HG03139 (cell line): ENCODE results near the gene LOXHD1.

ENCODE experiments used
- ATAC-seq: cut with Tn5 transposase; IDR thresholded peaks from one replicate; pipeline ENCODE4 v1.9.1; 2021; ENCODE audit not compliant: unreplicated experiment

The LOXHD1 gene

DNA sequence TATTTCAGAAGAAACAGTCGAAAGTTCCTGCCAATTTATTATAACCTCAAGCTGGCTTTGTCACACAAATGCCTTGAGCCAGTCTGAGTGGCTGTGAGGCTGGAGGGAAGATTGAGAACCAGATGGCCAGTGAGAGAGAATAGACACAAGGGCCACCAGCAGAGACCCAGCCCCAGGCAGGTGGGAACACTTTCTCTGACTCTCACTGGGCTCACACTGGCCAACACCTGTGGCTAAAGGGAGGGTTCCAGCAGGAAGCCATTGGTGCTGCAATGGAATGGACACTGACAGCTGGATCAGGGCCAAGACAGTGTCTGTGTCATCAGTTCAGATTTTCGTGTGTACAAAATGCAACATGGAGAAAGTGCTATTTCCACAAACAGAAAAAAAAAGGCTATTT lies 29.9 kb downstream of the LOXHD1 start:
- ATAC-seq: no peak

DNA sequence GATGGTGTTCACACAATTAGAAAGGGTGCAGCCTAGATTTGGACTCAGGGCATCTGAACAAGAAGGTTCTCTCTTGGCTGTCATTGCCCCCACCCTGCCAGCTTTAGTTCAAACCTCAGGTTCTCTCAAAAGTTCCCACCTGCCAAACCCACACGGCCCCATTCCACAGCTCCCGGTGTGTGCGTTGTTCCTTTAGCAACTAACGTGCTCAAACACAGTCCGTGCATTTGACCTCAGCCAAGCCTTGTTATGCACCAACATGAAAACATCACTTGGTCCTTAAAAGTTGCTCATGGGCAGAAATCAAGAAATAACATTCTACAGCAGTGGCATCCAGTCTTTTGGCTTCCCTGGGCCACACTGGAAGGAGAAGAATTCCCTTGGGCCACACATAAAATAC lies 32.0 kb downstream of the LOXHD1 start:
- no peak for ATAC-seq

DNA sequence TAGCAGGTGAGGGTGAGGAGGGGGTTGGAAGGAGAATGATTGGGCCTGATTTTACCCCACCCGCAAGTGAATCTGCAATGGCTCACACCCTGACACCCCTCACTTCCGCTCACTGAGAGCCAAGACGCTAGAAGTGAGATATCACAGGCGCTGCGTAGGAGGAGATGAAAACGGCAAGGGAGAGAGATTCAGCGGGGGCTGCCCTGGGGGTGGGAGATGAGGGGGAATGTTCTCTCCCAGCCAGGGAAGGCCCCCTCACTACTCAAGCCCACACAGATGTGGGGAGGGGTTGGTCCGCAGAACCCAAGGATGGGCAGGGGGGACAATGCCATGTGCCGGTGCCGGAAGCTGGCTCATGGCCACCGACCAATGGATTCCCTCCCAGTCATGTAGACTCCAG lies 32.9 kb downstream of the LOXHD1 start:
- ATAC-seq: no peak

DNA sequence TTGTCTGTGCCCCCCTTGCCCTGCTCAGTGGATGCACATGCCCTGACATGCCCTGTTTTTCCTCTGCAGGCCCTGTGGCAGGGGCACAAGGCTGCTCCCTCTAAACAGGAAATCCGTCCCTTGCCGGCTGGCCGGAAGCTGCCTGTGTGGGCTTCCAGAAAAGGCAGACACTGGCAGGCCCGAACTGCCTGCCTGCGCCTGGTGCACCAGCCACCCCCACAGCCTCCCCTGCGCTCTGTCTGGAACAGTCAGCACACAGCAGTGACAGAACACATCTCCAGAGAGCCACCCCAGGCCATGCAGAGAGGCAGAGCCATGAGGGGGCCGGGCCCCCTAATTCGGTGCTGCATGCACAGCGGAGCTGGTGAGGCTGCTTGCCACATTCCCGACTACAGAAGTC lies 33.5 kb downstream of the LOXHD1 start:
- no peak for ATAC-seq

DNA sequence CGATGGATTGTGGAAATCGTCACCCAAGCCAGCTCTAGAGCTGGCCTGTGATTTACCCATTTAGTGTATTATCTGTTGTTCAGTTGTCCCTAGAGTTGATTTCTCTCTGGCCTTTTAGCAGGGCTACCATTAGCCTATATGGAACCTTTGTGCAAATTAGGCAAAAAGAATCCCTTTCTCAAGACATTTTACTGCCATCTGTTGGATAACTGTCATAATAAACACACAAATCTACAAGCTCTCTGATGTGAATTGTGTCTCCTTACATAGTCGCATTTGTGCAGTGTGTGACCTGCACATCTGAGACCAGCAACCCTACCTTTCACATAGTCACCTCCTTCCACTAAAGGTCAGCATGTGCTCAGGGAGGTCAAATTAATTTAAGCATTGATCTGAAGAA lies 34.0 kb downstream of the LOXHD1 start:
- no peak for ATAC-seq

DNA sequence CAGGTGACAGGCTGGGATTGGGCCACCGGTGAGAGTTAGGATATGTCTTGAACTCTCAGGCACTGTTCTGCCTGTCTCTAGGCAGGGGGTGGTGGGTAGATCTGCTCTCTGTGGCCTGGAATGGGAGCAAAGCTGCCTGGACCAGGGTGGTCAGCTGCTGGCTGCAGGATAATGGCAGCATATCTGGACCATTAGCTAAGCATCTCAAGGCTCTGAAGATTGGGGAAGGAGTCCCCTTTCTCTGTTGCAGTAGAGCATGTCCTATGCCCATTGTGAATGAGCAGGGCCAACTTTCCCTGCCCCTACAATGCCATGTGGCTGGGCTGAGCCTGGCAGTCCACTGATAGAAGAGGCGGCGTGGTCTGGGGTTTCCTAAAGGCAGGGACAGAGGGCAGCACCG lies 34.6 kb downstream of the LOXHD1 start:
- no peak for ATAC-seq

DNA sequence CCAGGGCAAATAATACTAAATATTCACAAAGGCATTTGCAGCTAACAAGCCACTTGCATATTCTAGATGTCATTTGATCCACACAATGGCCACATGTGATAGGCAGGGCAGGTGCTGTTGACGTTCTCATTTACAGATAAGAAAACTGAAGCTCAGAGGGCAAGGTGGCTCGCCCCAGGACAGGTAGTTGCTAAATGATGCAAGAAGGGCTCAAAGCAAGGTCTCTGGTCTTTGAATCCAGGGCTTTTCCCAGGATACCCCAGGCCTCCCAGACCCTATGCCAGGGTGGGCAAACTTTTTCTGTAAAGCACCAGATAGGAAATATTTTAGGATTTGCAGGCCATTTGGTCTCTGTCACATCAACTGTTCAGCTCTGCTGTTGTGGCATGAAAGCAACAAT lies 35.1 kb downstream of the LOXHD1 start:
- no peak for ATAC-seq

DNA sequence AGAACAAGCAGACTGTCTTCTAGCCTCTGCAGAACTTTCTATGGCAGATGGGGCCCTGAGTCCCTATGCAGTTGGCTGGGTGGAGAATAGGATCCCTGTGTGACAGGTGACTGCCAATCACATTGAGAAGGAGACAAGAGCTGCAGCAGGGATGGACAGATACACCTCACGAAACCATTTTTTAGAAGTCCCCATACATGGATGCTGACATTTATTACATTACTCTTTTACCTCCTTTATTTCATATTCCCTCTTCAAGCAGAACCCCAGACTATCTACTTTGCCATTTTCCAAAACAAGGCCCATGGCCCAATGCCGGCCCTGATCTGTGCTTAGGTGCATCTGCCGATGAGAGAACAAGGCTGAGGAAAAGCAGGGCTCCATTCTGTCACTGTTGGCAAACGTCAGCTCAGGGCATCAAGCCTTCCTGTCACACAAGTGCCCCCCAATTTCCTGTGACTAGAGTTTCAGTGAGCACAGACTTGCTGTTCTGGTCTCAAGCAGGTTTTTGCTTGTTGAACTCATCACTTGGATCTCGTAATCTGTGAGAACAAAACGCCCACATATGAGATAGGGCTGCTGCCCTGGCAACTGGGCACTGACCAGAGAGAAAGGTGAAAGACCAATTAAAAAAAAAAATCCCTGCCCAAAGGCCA lies 35.8 kb downstream of the LOXHD1 start:
- no peak for ATAC-seq

DNA sequence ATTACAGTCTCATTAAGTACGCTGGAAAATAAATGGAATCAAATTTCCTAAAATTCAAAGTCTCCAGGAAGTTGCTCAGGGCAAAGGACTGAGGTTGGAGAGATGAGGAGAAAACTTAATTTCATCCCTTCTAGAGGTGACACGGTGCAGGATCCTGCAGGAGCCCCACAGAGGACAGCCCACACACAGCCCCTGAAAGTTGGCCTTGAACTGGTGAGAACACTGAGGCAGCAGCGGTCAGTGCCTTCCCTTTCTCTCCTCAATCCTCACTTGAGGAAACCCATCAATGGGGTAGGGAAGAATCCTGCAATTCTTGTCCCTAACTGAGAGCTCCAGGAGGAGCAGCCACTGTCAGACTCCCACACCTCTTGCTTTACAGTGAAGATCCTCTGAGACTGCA lies 37.5 kb downstream of the LOXHD1 start:
- no peak for ATAC-seq

DNA sequence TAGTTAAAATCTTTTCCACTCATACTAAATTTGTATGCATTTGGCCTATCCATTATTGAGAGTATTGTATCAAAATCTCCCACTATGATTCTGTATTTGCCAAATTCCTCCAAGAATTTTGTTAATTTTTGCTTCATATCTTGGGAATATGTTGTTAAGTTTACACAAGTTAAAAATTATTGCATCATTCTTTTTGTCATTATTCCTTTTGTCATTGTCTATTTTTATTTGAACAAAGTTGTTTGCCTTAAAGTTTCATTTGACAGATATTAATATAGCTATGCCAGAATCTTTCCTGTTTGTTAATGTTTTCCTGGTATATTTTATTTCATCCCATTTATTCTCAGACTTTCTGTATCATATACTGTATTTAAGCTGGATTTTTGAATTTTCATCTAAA lies 41.3 kb downstream of the LOXHD1 start:
- no peak for ATAC-seq

DNA sequence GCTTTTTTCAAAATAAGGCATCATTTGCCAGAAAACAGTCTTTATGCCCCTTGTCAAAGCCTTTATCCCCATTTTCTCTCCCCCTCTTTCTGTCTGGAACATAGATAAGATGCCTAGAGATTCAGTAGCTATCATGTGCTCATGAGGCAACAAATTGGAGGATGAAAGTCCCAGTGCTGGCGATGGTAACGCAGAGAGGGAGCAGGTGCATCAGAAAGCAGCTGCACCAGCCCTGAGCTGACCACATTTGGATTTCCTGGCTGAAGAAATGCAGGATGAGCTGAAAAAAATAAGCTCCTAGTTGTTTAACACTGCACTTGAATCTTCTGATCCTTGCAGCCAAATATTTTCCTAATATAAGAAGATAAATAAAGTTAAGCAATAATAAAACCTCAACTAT lies 48.0 kb downstream of the LOXHD1 start:
- ATAC-seq: no peak

DNA sequence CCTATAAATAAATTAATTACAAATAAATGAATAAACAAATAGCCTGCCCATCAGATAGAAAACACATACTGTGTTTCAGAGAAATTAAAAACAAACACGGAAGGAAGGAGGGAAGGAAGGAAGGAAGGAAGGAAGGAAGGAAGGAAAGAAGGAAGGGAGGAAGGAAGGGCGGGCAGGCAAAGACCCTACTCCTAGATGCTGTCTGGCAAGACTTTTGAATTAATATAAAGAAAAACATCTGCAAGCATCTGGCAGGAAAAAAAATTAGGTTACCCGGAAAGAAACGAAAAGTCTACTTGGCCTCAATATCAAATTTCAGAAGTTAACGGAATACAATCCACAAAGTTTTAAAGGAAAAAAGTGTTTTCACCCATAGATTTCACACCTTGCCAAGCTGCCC lies 49.1 kb downstream of the LOXHD1 start:
- ATAC-seq: no peak

DNA sequence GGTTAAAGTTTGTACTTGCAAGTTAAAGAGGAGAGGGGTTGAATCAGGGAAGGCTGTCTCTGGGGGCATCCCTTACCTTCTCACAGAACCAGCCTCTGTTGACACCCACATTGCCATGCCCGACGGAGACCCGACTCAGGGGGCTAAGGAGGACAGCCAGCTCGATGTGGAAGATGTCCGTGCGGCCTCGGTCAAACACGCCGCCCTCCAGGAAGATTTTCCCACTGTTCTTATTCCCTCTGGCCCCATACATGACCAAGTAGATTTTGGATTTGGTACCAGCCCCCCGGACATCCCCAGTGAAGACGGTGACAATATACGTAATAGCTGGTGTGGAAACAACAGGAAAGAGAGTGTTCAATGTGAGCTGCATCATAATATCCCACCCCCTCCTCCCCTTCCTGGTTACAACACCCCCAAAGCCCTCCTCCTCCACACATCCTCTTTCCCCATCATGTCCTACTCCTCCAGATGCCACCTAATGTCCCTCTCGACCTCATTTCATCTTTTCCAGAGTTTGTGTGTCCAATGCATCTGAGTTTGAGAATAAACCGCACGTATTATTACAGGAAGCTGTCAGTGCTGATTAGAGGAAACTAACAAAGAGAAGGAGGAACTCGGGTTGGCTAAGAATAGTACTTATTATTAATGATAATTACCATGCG lies 55.7 kb downstream of the LOXHD1 start:
- ATAC-seq: no peak

DNA sequence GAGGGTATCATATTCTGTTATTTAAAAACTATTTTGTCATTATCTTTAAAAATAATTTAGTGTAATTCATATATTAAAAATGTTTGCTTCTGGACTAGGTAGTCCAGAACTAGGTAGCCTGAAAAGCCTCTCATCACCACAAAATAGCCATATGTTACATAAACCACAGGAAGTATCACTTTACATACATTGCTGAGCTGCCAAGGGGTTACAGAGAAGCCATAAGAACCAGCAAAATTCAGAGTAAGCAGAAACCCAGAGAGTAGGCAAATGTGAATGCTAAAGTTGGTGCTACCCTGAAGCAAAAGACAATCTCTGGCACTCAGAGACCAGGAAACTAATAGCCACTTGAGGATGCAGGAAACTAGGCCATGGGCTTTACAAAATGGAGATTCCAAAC lies 60.9 kb downstream of the LOXHD1 start:
- ATAC-seq: no peak

DNA sequence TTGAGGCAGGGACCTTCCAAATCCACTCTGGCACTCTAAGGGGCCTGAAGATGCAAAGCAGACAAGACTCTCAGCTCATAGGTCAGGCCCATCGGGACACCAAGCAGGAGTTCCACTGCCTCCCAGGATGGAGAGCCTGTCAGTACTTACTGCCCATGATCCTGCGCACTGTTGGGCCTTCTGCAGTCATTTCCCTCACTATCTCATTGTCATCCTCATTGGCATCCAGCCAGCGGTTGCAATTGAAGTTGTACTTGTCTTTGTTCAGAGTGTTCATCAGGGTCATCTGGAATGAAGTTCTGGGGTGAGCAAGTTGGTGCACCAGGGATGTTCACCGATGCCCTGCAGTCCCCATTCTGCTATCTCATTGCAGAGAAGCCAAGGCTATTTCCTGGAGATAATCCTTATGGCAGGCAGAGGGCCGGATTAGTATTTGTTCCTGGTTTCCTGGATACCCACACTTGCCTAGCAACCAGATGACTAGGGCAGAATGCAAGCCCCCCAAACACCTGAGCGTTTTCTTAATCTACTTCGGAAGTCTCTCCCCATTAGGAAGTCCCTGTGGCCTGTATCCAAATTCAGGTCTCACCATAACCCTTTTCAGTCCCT lies 65.1 kb downstream of the LOXHD1 start:
- ATAC-seq: no peak

DNA sequence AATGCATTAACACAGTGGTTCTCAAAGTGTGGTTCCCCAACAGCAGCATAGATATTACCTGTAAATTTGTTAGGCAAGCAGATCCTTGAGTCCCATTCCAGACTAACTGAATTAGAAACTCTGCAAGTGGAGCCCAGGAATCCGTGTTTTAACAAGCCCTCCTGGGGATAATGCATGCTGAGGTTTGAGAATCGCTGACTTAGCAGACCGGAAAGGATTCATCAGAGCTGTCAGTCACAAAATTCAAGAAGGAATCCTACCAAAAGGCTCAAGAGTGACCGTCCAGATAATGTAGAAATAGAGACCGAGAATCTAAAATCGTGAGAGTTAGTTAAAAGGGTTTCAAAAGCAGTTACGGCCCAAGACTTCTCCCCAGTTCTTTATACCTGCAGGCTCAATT lies 66.9 kb downstream of the LOXHD1 start:
- no peak for ATAC-seq

DNA sequence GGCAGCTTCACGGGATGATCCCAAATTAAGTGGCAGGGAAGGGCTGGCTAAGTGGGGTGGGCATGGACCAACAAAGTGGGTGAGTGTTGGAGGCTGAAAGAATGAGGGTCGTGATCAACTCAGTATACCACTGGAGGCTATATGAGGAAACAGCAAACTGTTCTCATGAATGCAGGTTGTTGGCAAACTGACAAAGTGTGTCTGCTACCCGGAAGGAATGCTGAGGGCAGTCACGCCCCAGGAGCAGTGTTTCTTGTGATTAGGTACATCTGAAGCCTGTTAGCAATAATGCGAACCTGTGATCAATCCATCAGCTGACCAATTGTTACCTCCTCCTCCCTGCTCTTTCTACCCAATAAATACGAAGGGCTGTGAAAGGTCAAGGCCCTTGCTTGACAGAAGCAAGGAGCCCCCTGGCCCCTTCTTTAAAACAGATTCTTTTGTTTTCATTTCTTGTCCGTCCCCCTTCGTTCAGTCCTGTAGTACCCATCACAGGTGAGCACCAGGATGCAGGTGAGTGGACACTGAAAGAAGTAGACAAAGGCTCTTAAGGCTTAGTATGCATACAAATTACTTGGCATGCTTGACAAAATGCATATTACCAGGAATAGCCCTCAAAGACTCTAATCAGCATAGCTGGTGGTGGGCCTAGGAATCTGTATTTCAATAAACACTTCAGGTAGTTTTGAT lies 67.9 kb downstream of the LOXHD1 start:
- no peak for ATAC-seq

DNA sequence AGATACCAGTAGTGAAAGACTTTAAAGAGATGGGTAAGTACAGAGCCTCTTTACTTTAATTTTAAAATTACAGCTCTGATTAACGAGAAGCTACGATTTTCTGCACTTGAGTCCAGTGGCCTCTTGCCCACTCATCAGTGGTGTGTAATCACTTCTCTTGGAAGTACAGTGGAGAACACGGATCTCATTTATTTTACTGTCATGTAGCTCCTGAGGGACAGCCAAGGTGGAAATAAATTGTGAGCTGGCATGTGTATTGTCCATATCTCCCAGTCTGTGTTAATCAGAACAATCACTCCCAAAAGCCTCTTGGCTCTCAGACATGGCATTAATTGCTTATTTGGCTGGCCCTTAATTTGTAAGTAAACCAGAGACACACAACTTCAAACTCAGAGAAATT lies 69.4 kb downstream of the LOXHD1 start:
- no peak for ATAC-seq

DNA sequence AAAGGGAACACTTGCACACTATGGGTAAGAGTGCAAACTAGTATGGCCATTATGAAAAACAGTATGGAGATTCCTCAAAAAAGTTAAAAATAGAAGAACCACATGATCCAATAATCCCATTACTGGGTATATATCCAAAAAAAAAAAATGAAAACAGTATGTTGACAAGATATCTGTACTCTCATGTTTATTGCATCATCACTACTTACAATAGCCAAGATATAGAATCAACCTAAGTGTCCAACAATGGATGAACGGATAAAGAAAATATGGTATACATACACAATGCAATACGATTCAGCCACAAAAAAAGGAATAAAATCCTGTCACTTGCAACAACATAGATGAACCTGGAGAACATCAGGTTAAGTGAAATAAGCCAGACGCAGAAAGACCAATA lies 73.3 kb downstream of the LOXHD1 start:
- no peak for ATAC-seq

DNA sequence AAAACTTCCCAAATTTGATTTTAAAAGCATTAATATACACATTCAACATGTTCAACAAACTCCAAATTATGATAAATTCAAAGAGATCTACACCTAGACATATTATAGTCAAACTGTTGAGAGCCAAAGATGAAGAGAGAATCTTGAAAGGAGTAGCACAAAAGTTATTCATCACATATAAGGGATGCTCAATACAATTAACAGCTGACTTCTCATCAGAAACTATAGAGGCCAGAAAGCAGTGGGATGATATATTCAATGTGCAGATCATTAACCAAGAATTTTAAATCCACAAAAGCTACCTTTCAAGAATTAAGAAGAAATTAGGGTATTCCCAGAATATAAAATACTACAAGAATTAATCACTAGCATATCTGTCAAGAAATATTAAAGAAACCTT lies 75.4 kb downstream of the LOXHD1 start:
- ATAC-seq: no peak

DNA sequence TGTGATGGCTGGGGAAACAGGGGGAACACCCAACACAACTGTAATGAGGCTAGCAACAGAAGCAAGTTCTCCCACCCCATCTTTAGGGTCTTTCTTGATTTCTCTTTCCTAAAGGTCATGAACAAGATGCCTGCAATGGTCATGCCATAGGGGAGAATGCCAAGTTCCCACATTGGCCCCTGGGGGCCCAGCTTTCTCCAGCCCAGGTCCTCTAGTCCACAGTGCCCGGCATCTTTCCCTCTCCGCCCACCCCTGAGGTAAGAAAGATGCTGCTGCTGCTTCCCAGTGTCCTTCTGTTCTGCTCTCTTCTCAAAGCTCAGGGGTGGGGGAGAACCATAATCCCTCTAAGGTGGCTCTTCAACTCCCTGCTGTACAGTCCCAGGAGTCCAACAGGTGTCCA lies 78.0 kb downstream of the LOXHD1 start:
- ATAC-seq: no peak

DNA sequence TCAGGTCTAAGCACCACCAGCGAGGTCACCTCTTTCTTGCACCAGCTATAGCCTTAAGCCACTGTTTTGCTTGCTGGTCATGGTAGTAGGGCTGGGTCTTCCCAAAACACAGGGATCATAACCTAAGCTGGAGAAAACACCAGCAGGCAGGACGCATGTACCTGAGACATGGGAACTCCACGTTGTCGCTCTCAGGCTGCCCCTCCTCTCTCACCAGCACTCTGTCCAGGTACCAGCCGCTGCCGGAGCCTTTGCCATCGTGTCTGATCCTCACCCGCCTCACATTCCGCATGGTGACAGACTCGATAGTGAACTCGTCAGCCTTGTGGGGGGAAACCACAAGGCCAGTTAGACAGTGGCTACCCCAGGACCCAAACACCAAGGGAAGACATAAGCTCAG lies 79.5 kb downstream of the LOXHD1 start:
- ATAC-seq: no peak
